ENCODE measurements around the gene NF1.

The NF1 gene

DNA sequence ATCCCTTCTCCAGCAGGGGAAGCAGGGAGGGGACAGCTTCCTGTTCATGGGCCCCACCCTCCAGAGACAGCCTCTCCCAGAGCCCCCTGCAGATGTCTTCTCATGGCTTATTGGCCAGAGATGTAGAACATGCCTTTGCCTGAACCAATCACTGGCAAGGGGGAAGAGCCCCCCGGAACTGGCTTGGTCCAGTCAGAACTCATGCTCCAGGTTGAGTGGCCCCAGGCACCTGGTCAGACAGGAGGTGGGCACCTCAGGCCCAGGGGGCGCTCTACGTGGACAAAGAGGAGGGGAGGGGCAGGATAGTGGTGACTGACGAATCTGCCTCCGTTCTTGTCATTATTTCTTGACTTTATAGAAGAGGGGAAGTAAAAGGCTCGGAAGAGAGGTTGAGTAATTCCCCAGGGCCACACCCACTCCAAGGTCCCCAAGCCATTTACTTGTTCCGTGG lies 320.3 kb downstream of the NF1 start:
- Histone ChIP-seq H3K9me2 (replicated peaks; ENCODE audit: insufficient read depth, low read length) (no peaks in the 10 kb centered on the region), H4K20me1 (ENCODE audit: low read depth, low read length) (no peaks in the 10 kb centered on the region), H3K79me2 (ENCODE audit: insufficient read depth, low read length) (no peaks in the 10 kb centered on the region), H3K9me3 (ENCODE audit: insufficient read depth, low read length) (no peaks in the 10 kb centered on the region), H2AFZ (ENCODE audit: low read depth, low read length, severe bottlenecking) (peak overlapping the region; percentile 45), H3K27me3 (ENCODE audit: low read length) (no peaks in the 10 kb centered on the region), H3K27ac (ENCODE audit: low read depth, low read length) (no peak overlapping the region), H3K4me2 (ENCODE audit: low read depth, low read length, poor library complexity, severe bottlenecking) (peak overlapping the region; percentile 12), H3K4me3 (ENCODE audit: insufficient read depth, low read length, poor library complexity, severe bottlenecking) (no peak overlapping the region), H3F3A (ENCODE audit: insufficient read depth) (no peaks in the 10 kb centered on the region), H3K9ac (ENCODE audit: low read length) (no peak overlapping the region), H3K36me3 (ENCODE audit: low read length) (no peaks in the 10 kb centered on the region)
- no peak for TF ChIP-seq EZH2phosphoT487 (conservative IDR thresholded peaks at IDR 0.05; ENCODE audit: low read length)
- TF ChIP-seq, protein P1, sequence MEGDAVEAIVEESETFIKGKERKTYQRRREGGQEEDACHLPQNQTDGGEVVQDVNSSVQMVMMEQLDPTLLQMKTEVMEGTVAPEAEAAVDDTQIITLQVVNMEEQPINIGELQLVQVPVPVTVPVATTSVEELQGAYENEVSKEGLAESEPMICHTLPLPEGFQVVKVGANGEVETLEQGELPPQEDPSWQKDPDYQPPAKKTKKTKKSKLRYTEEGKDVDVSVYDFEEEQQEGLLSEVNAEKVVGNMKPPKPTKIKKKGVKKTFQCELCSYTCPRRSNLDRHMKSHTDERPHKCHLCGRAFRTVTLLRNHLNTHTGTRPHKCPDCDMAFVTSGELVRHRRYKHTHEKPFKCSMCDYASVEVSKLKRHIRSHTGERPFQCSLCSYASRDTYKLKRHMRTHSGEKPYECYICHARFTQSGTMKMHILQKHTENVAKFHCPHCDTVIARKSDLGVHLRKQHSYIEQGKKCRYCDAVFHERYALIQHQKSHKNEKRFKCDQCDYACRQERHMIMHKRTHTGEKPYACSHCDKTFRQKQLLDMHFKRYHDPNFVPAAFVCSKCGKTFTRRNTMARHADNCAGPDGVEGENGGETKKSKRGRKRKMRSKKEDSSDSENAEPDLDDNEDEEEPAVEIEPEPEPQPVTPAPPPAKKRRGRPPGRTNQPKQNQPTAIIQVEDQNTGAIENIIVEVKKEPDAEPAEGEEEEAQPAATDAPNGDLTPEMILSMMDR (IDR thresholded peaks at IDR 0.05; ENCODE audit: insufficient read depth, low read length, poor library complexity, severe bottlenecking), result no peak

DNA sequence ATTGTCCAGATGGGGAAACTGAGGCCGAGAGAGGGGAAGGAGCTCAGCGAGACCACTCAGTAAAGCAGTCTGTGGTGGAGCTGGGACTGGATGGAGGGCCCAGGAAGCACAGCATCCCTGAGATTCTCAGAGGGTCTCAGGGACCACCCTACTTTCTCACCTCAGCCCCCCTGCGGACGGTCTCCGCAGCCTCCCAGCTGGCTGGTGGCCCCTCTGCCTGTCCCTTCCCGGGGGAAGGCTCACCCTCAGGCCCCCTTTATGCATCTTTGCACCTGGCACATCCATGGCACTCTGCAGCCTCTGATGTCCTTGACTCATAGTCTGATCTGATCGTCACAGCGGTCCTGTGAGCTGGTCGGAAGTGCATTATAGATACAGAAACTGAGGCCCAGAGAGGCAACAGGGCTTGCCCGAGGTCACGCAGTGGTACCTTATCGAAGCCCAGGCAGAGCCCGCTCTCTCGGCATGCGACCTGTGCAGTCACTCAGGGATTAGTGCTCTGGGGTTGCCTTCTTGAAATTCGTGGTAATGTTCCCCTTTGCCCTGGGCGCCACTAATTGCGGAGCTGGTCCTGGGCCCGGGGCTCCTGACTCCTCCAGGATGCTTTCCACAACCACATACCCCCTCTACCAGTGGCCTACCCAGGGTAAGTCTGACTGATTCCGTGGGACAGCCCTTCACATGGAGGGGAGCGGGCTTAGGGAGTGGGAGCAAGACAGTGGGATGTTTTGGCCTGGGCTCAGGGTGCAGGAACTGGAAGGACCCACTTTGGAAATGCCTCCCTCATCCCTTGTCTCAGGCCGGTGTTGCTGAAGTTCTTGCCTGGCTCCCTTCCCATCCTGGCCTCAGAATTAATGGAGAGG lies 321.1 kb downstream of the NF1 start:
- Histone ChIP-seq H3F3A (ENCODE audit: insufficient read depth) (no peaks in the 10 kb centered on the region), H4K20me1 (ENCODE audit: low read depth, low read length) (no peaks in the 10 kb centered on the region), H3K79me2 (ENCODE audit: insufficient read depth, low read length) (no peaks in the 10 kb centered on the region), H3K9me2 (replicated peaks; ENCODE audit: insufficient read depth, low read length) (no peaks in the 10 kb centered on the region), H3K27ac (ENCODE audit: low read depth, low read length) (no peak overlapping the region), H2AFZ (ENCODE audit: low read depth, low read length, severe bottlenecking) (no peak overlapping the region), H3K9ac (ENCODE audit: low read length) (no peak overlapping the region), H3K9me3 (ENCODE audit: insufficient read depth, low read length) (no peaks in the 10 kb centered on the region), H3K4me2 (ENCODE audit: low read depth, low read length, poor library complexity, severe bottlenecking) (no peak overlapping the region), H3K27me3 (ENCODE audit: low read length) (no peaks in the 10 kb centered on the region), H3K36me3 (ENCODE audit: low read length) (no peaks in the 10 kb centered on the region), H3K4me3 (ENCODE audit: insufficient read depth, low read length, poor library complexity, severe bottlenecking) (no peak overlapping the region)
- TF ChIP-seq EZH2phosphoT487 (conservative IDR thresholded peaks at IDR 0.05; ENCODE audit: low read length), result no peak
- TF ChIP-seq, protein P1 (IDR thresholded peaks at IDR 0.05; ENCODE audit: insufficient read depth, low read length, poor library complexity, severe bottlenecking), result no peak

DNA sequence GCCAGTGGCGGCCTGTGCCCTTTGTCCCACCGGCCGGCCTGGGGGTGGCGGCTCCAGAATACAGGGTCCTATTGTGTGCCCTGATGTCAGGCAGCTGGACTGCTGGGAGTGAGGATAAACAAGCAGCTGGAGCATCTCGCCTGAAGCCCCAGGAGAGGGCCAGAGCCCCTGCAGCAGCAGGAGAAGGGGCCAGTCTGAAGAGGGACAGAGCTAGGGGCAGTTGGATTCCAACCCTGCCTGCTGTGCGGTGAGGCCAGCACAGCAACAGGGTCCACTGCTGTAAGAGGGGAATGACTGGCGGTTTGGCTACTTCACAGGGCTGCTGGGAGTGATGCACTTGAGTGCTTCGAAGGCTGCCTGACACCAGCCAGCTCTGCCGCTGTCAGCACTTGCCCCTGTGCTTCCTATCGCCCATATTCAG lies 321.7 kb downstream of the NF1 start:
- Histone ChIP-seq H3K79me2 (ENCODE audit: insufficient read depth, low read length) (no peaks in the 10 kb centered on the region), H3K36me3 (ENCODE audit: low read length) (no peaks in the 10 kb centered on the region), H3K9ac (ENCODE audit: low read length) (no peak overlapping the region), H3K4me2 (ENCODE audit: low read depth, low read length, poor library complexity, severe bottlenecking) (no peak overlapping the region), H3K9me3 (ENCODE audit: insufficient read depth, low read length) (no peaks in the 10 kb centered on the region), H3K4me3 (ENCODE audit: insufficient read depth, low read length, poor library complexity, severe bottlenecking) (no peak overlapping the region), H3K27ac (ENCODE audit: low read depth, low read length) (no peak overlapping the region), H3K27me3 (ENCODE audit: low read length) (no peaks in the 10 kb centered on the region), H3F3A (ENCODE audit: insufficient read depth) (no peaks in the 10 kb centered on the region), H3K9me2 (replicated peaks; ENCODE audit: insufficient read depth, low read length) (no peaks in the 10 kb centered on the region), H2AFZ (ENCODE audit: low read depth, low read length, severe bottlenecking) (no peak overlapping the region), H4K20me1 (ENCODE audit: low read depth, low read length) (no peaks in the 10 kb centered on the region)
- no peak for TF ChIP-seq EZH2phosphoT487 (conservative IDR thresholded peaks at IDR 0.05; ENCODE audit: low read length)
- TF ChIP-seq, protein P1 (IDR thresholded peaks at IDR 0.05; ENCODE audit: insufficient read depth, low read length, poor library complexity, severe bottlenecking), result no peak

All from SU-DHL-6 (cell line).